HG03378 (cell line): Measurements from ENCODE around the gene IMMP2L.

ENCODE experiments used
- ATAC-seq: cut with Tn5 transposase; IDR thresholded peaks from one replicate; pipeline ENCODE4 v1.9.1; 2021; ENCODE audit warnings: mild to moderate bottlenecking, moderate library complexity; ENCODE audit not compliant: unreplicated experiment

Gene IMMP2L

GRCh38 chr7:111051832-111052231 lies 510.5 kb downstream of the IMMP2L start:
- no peak for ATAC-seq

GRCh38 chr7:111050875-111051416 lies 511.3 kb downstream of the IMMP2L start:
- ATAC-seq, result no peak

DNA sequence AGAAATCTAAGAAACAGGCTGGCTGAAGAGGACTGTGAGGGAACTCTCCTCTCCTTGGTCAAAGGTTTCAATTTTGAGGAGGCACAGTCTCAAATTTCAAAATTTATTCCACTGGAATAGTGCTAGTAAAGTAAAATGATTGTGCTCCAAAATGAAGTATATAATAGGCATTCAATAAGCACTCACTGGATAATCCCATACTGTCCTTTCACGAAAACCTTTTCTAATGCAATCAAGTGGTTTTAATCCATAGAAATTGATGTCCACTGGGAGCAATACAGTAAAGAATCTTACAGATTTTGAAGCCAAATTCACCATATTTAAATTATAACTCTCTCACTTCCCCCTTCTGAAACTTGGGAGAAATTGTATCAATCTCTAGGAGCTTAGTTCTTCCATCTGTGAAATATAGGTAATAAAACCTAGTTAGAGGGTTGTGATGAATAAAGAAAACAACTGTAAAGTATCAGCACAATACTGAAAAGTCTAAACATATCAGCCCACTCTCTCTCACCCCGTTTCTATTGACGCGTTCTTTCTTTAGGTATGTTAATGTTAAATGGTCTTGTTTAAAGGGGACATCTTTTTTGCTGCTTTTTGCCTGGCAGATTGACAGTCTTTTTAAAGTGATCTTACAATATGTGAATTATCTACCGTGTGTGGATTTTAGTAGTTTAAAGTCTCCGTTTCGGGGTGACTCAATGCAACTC lies 512.2 kb downstream of the IMMP2L start:
- no peak for ATAC-seq

DNA sequence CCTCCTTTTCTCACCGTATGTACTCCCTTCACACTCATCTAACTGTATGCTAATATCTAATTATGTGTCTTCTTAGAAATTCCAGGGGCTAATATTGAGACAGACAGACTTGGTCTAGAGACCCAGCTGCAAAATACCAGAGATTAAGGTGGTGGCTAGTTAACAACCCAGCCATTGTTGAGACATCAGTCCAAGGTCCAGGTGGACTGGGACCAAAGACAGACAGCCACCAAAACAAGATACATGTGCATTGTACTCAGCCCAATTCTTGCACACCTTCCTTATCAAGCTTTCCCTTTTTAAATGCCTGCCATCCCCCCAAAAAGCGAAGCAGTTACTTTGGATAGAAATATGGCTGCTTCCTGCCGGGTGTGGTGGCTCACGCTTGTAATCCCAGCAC lies 514.7 kb downstream of the IMMP2L start:
- ATAC-seq, result no peak

GRCh38 chr7:111045449-111045848 lies 516.8 kb downstream of the IMMP2L start:
- no peak for ATAC-seq

- peak; percentile 98 for ATAC-seq
These were observed 518.7 kb downstream of the IMMP2L start for GRCh38 chr7:111043561-111043960.

DNA sequence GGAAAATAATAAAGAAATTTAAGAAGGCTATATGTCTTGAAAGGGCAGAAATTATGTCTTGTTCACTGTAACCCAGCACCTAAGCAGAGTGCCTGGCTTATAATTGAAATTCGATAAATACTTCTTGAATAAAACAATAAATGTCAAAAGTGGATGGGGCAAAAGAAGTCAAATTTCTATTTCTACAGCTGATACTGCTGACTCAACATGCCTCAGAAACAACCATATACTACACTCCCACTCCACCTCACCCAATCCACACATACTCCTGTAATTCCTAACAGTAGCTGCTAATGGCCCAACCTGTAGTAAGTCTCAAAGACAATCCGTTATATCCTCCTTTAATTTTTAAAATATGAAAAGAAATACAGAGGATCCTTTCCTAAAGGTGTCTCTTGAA lies 519.5 kb downstream of the IMMP2L start:
- ATAC-seq, result no peak

GRCh38 chr7:111041577-111041976 lies 520.7 kb downstream of the IMMP2L start:
- no peak for ATAC-seq

DNA sequence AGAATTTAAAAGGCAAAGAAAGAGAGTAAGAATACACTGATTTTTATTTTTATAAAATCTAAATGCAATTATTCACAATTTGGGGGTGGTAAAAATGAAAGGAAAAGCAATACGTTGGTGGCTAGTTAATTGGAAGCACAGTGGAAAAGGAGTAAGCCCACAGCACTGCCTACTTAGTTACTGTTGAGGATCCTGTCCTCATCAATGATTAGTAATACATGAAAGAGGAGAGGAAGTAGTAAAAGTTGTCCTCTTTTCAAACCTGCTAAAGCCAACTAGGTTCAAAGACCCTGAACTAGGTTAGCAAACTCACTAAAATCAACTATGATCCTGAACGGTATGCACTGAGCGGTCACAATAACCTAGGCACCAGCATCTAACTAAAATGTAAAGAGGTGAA lies 524.1 kb downstream of the IMMP2L start:
- ATAC-seq, result no peak

- ATAC-seq, result no peak
These were observed 530.4 kb downstream of the IMMP2L start for GRCh38 chr7:111031916-111032315.

- no peak for ATAC-seq
These were observed 532.0 kb downstream of the IMMP2L start for GRCh38 chr7:111030336-111030735.

DNA sequence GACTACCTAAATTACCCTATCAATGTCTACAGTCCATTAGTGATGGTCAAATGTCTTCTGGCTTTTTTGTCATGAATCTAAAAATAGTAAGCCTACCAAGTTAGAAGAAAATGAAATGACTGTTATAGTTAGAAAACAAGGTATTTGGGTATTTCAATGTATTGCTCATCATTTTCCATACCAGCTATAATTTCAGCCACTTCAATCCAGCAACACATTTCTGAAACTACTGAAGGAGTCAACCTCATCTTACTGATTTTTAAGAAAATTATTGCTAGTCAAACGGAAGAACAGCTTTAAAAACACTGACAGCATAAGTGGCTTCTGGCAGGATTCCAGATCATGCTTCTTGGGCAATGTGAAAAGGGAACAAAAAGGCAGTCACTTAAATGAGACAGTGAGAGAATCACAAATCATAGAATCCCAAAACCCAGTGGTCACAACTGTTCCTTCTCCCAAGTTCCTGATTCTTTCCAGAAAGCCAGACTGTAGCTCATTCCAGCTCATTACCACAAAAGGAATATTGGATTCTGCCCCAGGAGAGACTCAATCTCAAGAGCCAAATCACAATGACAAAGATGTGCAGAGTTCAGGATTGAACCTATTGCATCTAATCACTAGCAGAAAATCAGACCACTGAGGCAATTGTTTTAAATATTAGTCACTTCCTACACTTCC lies 532.6 kb downstream of the IMMP2L start:
- peak; percentile 80 for ATAC-seq

DNA sequence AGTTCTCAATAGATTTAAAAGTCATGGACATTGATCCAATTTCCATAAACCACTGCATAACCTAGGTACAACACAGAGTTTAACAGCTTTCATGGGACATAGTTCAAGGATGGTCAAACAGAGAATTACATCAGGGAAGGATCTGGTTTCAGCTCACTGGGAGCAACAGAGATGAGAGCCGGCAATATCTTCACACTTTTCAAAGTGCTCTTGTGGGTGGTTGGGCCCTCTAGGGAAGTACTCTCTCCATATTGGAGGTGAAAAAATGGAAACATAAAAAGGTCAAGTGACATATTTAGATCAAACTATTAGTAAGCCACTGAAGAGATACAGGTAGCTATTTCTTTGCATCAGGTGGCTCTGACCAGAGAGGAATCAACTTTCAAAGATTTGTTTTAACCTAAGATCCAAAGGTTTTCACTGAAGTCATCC lies 533.1 kb downstream of the IMMP2L start:
- peak; percentile 8 for ATAC-seq

DNA sequence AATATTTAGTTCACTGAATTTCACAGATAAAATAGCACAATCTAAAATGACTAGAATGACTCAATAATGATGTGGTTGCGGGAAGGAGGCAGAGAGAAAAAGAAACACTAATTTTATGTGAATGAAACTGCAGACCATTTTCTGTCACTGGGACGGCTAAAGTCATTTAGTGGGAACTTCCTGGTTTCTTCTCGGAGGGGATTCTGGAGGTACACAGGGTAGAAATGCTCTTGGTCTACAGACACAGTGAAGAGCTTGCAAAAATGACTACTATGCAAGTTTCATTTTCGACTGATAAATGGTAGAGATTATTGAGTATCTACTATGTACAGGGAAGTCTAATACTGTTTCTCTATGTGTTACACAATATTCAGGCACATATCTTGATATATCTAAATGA lies 534.9 kb downstream of the IMMP2L start:
- ATAC-seq, result no peak

DNA sequence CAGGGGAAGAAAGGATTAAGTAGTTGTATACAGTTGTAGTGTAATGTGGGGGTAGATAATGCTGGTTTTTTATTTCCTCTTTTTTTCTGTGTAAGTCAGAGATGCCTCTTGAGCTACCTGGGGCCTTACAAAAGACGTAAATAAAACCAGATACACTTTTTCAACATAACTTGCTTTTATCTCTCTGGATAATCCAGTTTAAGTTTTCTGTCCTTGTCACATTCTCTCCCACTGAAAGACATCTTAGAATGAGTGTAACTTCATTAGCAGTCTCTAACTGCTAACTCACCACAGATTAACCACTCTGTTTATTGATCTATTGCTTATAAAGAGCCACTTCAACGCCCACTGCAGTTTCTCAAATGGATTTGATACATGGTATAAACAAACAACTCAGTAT lies 535.5 kb downstream of the IMMP2L start:
- ATAC-seq, result no peak

GRCh38 chr7:111026343-111026742 lies 535.9 kb downstream of the IMMP2L start:
- ATAC-seq, result no peak

- ATAC-seq, result no peak
These were observed 537.3 kb downstream of the IMMP2L start for GRCh38 chr7:111025006-111025405.

GRCh38 chr7:111018960-111019736 lies 543.1 kb downstream of the IMMP2L start:
- ATAC-seq, result no peak

DNA sequence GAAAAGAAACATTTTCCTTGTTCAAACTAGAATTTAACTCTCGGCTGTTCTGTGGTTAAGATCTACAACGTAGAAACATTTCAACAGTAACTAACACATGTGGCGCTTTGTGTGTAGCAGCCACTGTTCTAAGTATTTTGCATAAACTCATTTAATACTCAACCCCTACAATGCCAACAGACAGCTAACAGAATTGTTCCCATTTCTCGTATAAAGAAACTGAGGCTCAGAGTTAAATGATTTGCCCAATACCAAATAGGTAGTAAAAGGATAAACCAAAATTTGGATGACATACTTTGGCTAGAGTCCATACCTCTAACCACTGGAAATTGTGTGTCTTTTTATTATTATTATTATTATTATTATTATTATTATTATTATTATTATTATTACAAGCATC lies 543.8 kb downstream of the IMMP2L start:
- no peak for ATAC-seq

DNA sequence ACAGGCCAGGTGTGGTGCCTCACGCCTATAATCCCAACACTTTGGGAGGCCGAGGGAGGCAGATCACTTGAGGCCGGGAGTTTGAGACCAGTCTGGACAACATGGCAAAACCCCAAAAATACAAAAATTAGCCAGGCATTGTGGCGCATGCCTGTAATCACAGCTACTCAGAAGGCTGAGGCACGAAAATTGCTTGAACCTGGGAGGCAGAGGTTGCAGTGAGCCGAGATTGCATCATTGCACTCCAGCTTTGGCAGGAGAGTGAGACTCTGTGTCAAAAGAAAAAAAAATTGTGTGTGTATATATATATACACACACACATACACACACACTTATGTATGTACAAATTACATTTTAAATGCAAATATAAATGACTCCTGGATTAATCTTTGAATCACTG lies 548.2 kb downstream of the IMMP2L start:
- no peak for ATAC-seq

GRCh38 chr7:111012799-111013675 lies 549.3 kb downstream of the IMMP2L start:
- ATAC-seq, result peak; percentile 98
